Fibroblast of lung (primary cell): ENCODE measurements around the gene UBAC1. TPM values are rescaled to one million over a fixed set of nuclear protein-coding genes. Genes with fewer than 3 reads are reported as not detected.
A peak's percentile ranks its signal among the peaks of the same experiment; 100 is the strongest.

Experiments
- DNase-seq, 2 donors: peaks; one replicate each; pipeline versions ENCODE4 v3.0.0 to v3.0.0-alpha.2; 2010; ENCODE audit warnings: low read depth in 2 of 2
- H2AFZ ChIP-seq: 2 replicates; pipeline ENCODE4 v1.5.1; 2012; ENCODE audit warnings: low read length, control low read depth, inconsistent platforms
- H3K27ac ChIP-seq: 2 replicates; pipeline ENCODE4 v1.5.1; 2011; ENCODE audit warnings: low read length, control low read depth; ENCODE audit not compliant: insufficient read depth
- H3K27me3 ChIP-seq: 2 replicates; pipeline ENCODE4 v1.5.1; 2011; ENCODE audit warnings: mild to moderate bottlenecking, low read length; ENCODE audit not compliant: control insufficient read depth, insufficient read depth
- H3K36me3 ChIP-seq: 2 replicates; pipeline ENCODE4 v1.5.1; 2011; ENCODE audit warnings: low read length; ENCODE audit not compliant: control insufficient read depth, insufficient read depth
- H3K4me1 ChIP-seq: 2 replicates; pipeline ENCODE4 v1.5.1; 2011; ENCODE audit warnings: low read length; ENCODE audit not compliant: control insufficient read depth, insufficient read depth; ENCODE audit errors: extremely low read depth
- H3K4me2 ChIP-seq: 2 replicates; pipeline ENCODE4 v1.5.1; 2011; ENCODE audit warnings: low read length, control low read depth; ENCODE audit not compliant: insufficient read depth; ENCODE audit errors: extremely low read depth
- H3K4me3 ChIP-seq, 4 experiments: fragments of 200-600 bp in 1 of 4; sonication (generic) in 1 of 4; replicated peaks in 1 of 4; 2 replicates each; pipeline ENCODE4 v1.5.1; 2011 to 2016; ENCODE audit warnings: low read length in 4 of 4, low read depth in 3 of 4, mild to moderate bottlenecking in 3 of 4, control low read depth in 2 of 4, inconsistent platforms in 1 of 4, mixed read lengths in 1 of 4; ENCODE audit not compliant: insufficient read depth in 1 of 4; ENCODE audit errors: control extremely low read depth in 1 of 4
- H3K79me2 ChIP-seq: 2 replicates; pipeline ENCODE4 v1.5.1; 2012; ENCODE audit warnings: mild to moderate bottlenecking, low read length, inconsistent platforms; ENCODE audit not compliant: control insufficient read depth, insufficient read depth
- H3K9ac ChIP-seq: 2 replicates; pipeline ENCODE4 v1.5.1; 2011; ENCODE audit warnings: mild to moderate bottlenecking, low read length, control low read depth; ENCODE audit not compliant: insufficient read depth
- H3K9me3 ChIP-seq: 2 replicates; pipeline ENCODE4 v1.5.1; 2012; ENCODE audit warnings: low read depth, low read length; ENCODE audit not compliant: control insufficient read depth, insufficient read depth
- H4K20me1 ChIP-seq: 2 replicates; pipeline ENCODE4 v1.5.1; 2011; ENCODE audit warnings: low read length; ENCODE audit not compliant: control insufficient read depth, insufficient read depth; ENCODE audit errors: extremely low read depth
- EZH2 ChIP-seq: IDR thresholded peaks from 2 replicates; pipeline ENCODE4 v1.5.1; 2012; ENCODE audit warnings: low read length, control low read depth, mild to moderate bottlenecking; ENCODE audit errors: missing control alignments
- polyA plus RNA-seq, 2 donors: library from polyadenylated mRNA; depleted of rRNA in 1 of 2; stranded (reverse) in 1 of 2; unstranded in 1 of 2; fragments of >200 nt; gene quantifications; 2 replicates each; pipeline ENCODE4 v1.2.1, GENCODE V29; 2011 to 2012; ENCODE audit warnings: missing spikeins in 1 of 2
- total RNA-seq: library from RNA; depleted of rRNA; stranded (reverse); fragments of >200 nt; gene quantifications from 2 replicates; pipeline ENCODE4 v1.2.1, GENCODE V29; 2014
- TF ChIP-seq, protein P1 (sequence below), 2 donors: IDR thresholded peaks in 1 of 2; conservative IDR thresholded peaks in 1 of 2; 1 replicate in 1 of 2; 2 replicates in 1 of 2; pipeline ENCODE4 v1.5.1; 2011 to 2012; ENCODE audit warnings: low read length in 2 of 2, control low read depth in 1 of 2, inconsistent platforms in 1 of 2, low read depth in 1 of 2, mild to moderate bottlenecking in 1 of 2

UBAC1 gene
- total and polyA plus RNA-seq, 2 donors (not counting 1 experiment from before 2014, with no cell fraction given) = 26.8 to 30.6 TPM

DNA sequence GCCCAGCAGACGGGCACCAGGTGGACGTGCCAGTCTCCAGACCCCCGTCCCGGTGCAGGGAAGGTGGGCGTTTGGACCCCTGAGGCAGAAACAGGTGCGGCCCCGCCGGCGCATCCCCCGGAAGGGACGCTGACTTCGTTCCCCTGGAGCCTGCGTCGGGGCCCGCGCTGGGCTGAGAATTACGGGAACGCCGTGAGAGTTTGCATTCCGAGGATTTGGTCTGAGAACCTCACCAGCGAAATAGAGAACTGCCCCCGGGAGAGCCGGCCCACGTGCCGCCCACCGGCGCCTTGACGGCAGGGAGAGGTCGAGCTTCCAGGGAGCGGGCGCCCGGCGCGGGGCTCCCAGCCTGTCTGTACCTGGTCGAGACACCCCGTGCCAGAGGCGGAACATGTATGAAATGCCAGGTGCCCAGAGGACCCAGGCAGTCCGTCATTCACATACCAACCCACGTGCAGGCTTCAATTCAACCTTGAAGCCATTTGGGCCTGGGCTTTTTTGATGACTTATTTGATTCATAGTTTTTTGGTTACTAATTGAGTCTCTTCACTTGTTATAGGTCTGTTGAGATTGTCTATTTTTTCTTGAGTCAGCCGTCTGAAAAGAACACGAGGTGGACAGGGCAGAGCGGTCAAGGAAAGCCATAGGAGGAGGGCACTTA lies 53.0 kb downstream of the UBAC1 start:
- H3K27ac ChIP-seq = no peak overlapping the region
- no peak for TF ChIP-seq EZH2
- TF ChIP-seq, protein P1, sequence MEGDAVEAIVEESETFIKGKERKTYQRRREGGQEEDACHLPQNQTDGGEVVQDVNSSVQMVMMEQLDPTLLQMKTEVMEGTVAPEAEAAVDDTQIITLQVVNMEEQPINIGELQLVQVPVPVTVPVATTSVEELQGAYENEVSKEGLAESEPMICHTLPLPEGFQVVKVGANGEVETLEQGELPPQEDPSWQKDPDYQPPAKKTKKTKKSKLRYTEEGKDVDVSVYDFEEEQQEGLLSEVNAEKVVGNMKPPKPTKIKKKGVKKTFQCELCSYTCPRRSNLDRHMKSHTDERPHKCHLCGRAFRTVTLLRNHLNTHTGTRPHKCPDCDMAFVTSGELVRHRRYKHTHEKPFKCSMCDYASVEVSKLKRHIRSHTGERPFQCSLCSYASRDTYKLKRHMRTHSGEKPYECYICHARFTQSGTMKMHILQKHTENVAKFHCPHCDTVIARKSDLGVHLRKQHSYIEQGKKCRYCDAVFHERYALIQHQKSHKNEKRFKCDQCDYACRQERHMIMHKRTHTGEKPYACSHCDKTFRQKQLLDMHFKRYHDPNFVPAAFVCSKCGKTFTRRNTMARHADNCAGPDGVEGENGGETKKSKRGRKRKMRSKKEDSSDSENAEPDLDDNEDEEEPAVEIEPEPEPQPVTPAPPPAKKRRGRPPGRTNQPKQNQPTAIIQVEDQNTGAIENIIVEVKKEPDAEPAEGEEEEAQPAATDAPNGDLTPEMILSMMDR (conservative IDR thresholded peaks at IDR 0.05 in 1 of 2, IDR thresholded peaks at IDR 0.05 in 1 of 2; ENCODE audit: low read depth in 1 of 2, low read length in 2 of 2) = no peak
- no peaks in the 10 kb centered on the region for H3K9me3 ChIP-seq
- H3K27me3 ChIP-seq = no peaks in the 10 kb centered on the region
- H3K79me2 ChIP-seq = peaks cover 40% of the 10 kb centered on the region
- peaks cover 11% of the 10 kb centered on the region for H3K4me1 ChIP-seq
- peak overlapping the region; percentile 54 to 76 (median 66) for H3K4me3 ChIP-seq
- H4K20me1 ChIP-seq = peaks cover 2% of the 10 kb centered on the region
- no peak for DNase-seq
- H3K9ac ChIP-seq = peak overlapping the region; percentile 33
- peaks cover 2% of the 10 kb centered on the region for H3K36me3 ChIP-seq
- peak overlapping the region; percentile 81 for H3K4me2 ChIP-seq
- H2AFZ ChIP-seq = peak overlapping the region; percentile 71

DNA sequence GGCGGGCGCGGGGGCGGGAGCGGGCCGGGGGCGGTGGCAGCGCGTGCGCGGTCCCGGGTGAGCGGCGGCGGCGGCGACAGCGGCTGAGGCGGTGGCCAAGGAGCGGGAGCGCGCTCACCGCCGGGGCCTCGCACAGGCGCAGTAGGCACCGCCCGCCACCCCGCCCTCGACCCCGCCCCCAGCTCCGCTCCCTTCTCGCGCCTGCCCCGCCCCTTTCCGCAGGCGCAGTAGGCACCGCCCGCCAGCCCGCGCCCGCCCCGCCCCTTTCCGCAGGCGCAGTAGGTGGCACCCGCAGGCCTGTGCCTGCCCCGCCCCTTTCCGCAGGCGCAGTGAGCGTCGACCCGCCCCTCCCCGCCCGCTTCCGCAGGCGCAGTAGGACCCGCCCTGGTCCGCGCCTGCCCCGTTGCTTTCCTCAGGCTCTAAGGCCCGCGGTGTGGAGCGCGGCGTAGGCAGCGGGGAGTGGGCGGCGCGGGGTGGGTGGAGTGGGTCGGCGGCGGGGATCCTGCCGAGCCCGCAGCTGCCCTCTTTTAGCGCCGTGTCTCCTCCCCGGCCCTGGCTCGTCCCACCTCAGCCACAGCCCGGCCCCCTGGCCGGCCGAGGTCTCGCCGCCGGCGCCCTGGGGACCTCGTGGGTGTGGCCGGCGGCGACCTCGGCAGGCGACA lies 53.6 kb downstream of the UBAC1 start, which contains the start of gene CAMSAP1:
TSS of gene CAMSAP1 (minus strand) at position 116 of the 662 bp plus-strand sequence. CDS start 387 bp downstream, outside the sequence.
- peak within 1 kb of the TSS; percentile 33 for H3K9ac ChIP-seq
- H3K79me2 ChIP-seq = peaks cover 46% of the 10 kb centered on the region
- H3K4me2 ChIP-seq = peak within 1 kb of the TSS; percentile 88
- peak within 1 kb of the TSS; percentile 65 to 76 (median 70) for H3K4me3 ChIP-seq
- no peak for TF ChIP-seq EZH2
- TF ChIP-seq, protein P1 (conservative IDR thresholded peaks at IDR 0.05 in 1 of 2, IDR thresholded peaks at IDR 0.05 in 1 of 2; ENCODE audit: low read depth in 1 of 2, low read length in 2 of 2) = no peak
- no peaks in the 10 kb centered on the region for H3K27me3 ChIP-seq
- H3K36me3 ChIP-seq = peaks cover 2% of the 10 kb centered on the region
- H3K9me3 ChIP-seq = no peaks in the 10 kb centered on the region
- peaks cover 2% of the 10 kb centered on the region for H4K20me1 ChIP-seq
- DNase-seq = peak; percentile 89 to 93
- H3K4me1 ChIP-seq = peaks cover 11% of the 10 kb centered on the region
- H3K27ac ChIP-seq = no peak within 1 kb of the TSS
- peak within 1 kb of the TSS; percentile 71 for H2AFZ ChIP-seq

DNA sequence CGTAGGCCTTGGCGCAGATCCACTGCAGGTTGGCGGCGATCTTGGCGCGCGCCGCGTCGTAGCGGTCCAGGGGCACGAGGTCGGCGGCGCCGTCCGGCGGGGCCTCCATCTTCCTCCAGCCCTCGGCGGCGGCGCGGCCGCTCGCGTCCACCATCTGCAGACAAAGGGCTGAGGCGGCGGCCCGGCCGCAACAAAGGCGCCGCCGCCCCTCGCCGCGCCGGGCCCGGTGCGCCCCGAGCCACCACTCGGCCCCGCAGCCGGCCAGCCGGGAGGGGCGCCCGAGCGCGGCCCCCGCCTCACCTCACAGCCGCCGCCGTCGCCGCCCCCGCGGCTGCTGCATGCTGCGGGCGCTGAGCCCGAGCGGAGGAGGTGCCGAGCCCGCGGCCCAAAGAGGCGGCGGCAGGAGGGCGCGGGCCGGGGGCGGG lies 54.2 kb downstream of the UBAC1 start:
- Histone ChIP-seq H2AFZ (no peak overlapping the region), H4K20me1 (peaks cover 2% of the 10 kb centered on the region), H3K4me3 (peak overlapping the region in 2 of 4 experiments; percentile 36 to 65), H3K27ac (no peak overlapping the region), H3K79me2 (peaks cover 51% of the 10 kb centered on the region), H3K9ac (no peak overlapping the region), H3K36me3 (peaks cover 2% of the 10 kb centered on the region), H3K9me3 (no peaks in the 10 kb centered on the region), H3K4me2 (no peak overlapping the region), H3K4me1 (peaks cover 11% of the 10 kb centered on the region), H3K27me3 (no peaks in the 10 kb centered on the region)
- peak in 1 of 2 donors; percentile 47 for DNase-seq
- TF ChIP-seq EZH2 = no peak
- TF ChIP-seq, protein P1 (conservative IDR thresholded peaks at IDR 0.05 in 1 of 2, IDR thresholded peaks at IDR 0.05 in 1 of 2; ENCODE audit: low read depth in 1 of 2, low read length in 2 of 2) = no peak
